ENCODE data around the gene GALNT11. TPM values are rescaled to one million over a fixed set of nuclear protein-coding genes. Genes with fewer than 3 reads are reported as not detected.
"Not testable (repeated sequence)": the region's sequence is repeated elsewhere in the genome, so short reads cannot be mapped to it uniquely, and the experiment has no call there.

GALNT11 gene
- total RNA-seq, 1 donor from 2014 or later: 28.1 TPM

- not testable (repeated sequence) for DNase-seq (ENCODE audit: low read depth in 2 of 2)
Measured at GRCh38 chr7:152075379-152075778, 49.9 kb downstream of the GALNT11 start.

DNA sequence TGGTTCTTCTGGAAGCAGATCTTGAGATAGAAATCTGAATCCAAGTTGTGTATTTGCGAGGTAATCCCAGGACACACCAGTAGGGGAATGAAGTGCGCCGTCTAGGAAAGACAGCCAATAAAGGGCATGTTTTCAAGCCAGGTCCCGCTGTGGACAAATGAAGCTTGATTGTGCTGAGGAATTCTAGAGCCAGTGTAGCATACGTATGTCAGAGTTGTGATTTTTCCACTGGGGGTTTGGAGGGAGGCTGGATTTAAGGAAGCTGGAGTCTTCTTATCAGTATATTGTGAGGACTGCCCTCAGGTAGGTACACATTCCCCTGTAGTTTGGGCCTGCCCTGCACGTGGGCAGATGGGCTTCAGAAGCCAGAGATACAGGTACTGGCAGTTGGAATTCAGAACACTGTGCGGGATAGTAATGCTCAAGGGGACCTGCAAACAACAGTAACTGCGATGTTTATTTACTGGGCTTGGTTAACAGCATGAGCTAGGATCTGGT is 50.9 kb downstream of the GALNT11 start:
- peak; percentile 2 to 29 for DNase-seq (ENCODE audit: low read depth in 2 of 2)

- DNase-seq (ENCODE audit: low read depth in 2 of 2): no peak
Measured at GRCh38 chr7:152076940-152077933, 51.8 kb downstream of the GALNT11 start.

DNA sequence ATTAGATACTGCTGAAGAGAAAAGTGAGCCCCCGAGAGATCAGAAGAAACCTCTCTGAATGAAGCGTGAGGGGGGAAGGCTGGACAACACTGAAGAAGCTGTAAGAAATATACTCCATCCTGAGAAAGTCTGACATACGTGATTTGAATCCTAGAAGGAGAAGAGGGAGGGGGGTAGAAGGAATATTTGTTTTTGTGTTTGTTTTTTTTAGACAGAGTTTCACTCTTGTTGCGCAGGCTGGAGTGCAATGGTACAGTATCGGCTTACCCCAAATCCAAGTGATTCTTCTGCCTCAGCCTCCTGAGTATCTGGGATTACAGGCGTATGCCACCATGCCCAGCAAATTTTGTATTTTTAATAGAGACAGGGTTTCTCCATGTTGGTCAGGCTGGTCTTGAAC is 52.6 kb downstream of the GALNT11 start:
- DNase-seq (ENCODE audit: low read depth in 2 of 2): no peak

GRCh38 chr7:152078786-152079185 is 53.3 kb downstream of the GALNT11 start:
- DNase-seq (ENCODE audit: low read depth in 2 of 2): no peak

DNA sequence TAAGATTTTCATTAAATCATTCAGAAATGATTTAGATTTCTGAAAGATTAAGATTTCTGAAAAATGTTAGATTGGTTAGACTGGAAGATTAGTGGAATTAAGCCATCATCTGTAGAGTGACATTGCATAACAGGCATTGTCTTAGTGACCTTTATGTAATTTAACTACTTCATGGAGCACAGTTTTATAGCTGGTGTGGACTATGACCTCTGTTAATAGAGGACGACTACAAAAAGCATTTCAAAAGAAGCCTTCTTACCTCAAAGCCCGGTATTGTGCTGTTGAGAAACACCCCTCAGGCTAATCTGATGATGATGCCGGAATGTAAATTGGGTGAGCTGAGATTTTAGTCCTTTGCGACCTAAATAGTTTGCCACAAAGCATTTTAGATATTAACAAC is 55.6 kb downstream of the GALNT11 start:
- DNase-seq (ENCODE audit: low read depth in 2 of 2): no peak

DNA sequence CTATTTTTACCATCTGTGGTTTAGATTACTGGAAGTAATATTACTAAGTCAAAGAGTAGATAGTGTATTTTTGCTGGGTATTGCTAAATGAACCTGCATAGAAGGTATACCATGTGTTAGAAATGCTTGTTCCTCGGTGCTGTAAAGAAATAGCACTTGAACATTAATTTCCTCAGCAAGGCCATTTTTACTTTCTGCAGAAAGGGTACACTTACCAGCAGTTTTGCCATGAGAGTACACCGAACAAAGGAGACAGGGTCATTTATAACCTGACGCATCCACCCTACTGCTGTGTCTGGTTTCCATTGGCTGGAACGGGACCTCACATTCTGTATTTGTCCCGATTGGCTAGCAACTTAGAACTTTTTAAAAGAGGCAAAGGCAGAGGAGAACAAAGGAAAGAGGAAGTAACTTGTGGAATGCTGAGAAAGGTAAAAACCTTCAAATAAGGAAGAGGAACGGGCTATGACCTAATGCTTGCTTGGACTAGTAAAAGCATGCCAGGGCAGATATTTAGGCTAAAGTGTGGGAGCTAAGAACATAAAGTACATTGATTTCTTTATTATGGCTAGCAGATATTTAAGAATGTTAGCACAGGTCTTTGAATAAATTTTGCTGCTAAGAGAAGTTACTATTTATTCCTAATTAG is 56.7 kb downstream of the GALNT11 start:
- DNase-seq (ENCODE audit: low read depth in 2 of 2): not testable (repeated sequence)

GRCh38 chr7:152085131-152085530 is 59.7 kb downstream of the GALNT11 start:
- no peak for DNase-seq (ENCODE audit: low read depth in 2 of 2)

- no peak for DNase-seq (ENCODE audit: low read depth in 2 of 2)
Measured at GRCh38 chr7:152086513-152086912, 61.0 kb downstream of the GALNT11 start.

GRCh38 chr7:152089183-152089582 is 63.7 kb downstream of the GALNT11 start:
- no peak for DNase-seq (ENCODE audit: low read depth in 2 of 2)

DNA sequence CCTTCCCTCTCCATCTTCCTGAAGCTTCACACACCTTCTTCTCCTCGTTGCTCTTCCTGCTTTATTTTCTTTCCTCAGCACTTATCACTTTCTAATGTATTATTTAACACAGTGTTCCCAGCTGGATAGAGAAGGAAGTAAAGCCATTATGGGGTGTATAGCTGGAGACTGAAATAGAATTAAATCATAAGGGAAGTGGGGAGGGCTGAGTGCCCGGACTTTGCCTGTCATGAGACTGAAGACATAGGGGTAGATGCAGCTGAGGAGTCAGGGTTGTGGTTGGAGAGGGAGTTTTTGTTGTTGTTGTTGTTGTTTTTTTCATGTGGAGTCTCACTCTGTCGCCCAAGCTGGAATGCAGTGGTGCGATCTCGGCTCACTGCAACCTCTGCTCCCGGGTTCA is 65.3 kb downstream of the GALNT11 start:
- DNase-seq (ENCODE audit: low read depth in 2 of 2): no peak

GRCh38 chr7:152093717-152094116 is 68.2 kb downstream of the GALNT11 start:
- DNase-seq (ENCODE audit: low read depth in 2 of 2): no peak

- no peak for DNase-seq (ENCODE audit: low read depth in 2 of 2)
Measured at GRCh38 chr7:152095771-152096170, 70.3 kb downstream of the GALNT11 start.

DNA sequence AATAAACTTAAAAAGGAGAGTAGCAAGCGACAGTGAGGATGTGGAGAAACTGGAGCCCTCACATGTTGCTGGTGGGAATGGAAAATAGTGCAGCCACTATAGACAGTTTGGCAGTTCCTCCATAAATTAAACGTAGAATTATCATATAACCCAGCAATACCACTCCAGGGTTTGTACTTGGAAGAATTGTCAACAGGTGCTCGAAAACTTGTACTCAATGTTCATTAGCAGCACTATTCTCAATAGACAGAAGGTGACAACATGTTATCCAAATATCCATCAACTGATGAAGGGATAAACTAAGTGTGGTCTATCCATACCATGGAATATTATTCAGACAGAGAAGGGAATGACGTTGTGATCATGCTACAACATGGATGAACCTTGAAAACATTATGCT is 71.9 kb downstream of the GALNT11 start:
- DNase-seq (ENCODE audit: low read depth in 2 of 2): no peak

- no peak for DNase-seq (ENCODE audit: low read depth in 2 of 2)
Measured at GRCh38 chr7:152103066-152103465, 77.6 kb downstream of the GALNT11 start.

DNA sequence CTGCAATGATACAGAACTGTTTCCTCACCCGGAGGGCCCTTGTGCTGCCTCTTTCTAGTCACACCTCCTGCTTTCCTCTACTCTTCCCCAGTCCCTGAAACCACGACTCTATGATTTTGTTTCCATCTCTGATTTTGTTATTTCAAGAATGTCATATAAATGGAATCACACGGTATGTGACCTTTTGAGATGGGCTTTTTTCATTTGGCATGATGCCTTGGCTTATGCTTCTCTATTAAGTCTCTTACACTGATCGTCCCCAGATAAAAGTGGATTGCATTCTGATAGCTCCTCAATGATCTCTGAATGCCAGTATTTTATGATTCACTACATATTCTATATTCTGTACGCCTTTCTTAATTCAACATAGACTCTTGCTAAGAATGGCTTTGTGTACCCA is 78.2 kb downstream of the GALNT11 start:
- DNase-seq (ENCODE audit: low read depth in 2 of 2): no peak

DNA sequence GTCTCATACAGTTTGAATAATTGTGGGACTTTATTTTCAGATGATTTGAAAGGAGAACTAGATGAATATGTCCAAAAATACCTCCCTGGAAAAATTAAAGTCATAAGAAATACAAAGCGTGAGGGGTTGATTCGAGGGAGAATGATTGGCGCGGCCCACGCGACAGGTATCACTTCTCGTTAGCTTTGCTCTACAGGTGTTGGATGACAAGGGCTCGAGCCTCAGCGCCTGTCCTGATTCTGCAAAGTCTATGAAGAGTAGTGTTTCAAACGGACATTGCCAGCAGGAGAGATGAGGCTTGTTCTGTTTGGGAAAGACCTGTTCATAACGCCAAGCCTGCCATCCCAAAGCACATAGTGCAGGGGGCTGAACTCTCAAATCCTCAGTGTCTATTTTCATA is 79.7 kb downstream of the GALNT11 start:
- DNase-seq (ENCODE audit: low read depth in 2 of 2): no peak

DNA sequence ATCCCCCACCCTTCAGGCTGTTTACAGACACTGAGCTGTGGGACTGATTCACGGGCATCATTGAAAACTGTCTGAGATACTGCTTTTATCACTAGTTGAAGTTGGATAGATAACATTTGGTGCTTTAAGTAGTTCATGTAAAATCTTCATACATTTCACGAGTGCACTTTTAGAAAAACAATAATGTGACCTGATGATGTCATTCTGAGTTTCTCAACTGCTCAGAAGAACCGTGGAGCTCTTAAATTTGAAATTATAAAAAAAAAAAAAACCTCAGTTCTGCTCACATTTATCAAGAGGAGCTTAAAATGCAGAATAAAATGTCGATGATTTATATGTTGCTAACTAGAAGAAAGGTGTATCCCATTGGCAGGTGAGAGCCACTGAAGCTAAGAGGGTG is 81.5 kb downstream of the GALNT11 start:
- DNase-seq (ENCODE audit: low read depth in 2 of 2): no peak

GRCh38 chr7:152107945-152108344 is 82.5 kb downstream of the GALNT11 start:
- no peak for DNase-seq (ENCODE audit: low read depth in 2 of 2)

DNA sequence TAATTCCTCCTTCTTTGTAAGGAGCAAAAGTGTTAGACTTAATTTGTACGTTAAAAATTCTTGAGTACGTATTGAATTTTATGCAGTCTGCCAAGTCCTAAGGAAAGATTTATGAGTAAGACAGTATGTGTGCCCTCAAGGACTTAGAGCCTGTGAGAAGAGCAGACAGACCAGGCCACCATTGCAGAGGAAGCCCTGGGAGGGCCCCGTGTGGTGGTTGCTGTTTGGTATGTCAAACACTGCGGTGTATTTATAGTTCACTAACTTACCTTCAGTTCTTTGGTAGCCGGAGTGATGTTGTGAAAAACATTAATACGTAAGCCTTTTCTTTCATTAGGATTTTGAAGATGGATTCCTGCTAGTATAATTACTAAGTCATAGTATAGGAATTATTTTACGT is 82.9 kb downstream of the GALNT11 start:
- DNase-seq (ENCODE audit: low read depth in 2 of 2): no peak

GRCh38 chr7:152112829-152113228 is 87.4 kb downstream of the GALNT11 start:
- no peak for DNase-seq (ENCODE audit: low read depth in 2 of 2)

DNA sequence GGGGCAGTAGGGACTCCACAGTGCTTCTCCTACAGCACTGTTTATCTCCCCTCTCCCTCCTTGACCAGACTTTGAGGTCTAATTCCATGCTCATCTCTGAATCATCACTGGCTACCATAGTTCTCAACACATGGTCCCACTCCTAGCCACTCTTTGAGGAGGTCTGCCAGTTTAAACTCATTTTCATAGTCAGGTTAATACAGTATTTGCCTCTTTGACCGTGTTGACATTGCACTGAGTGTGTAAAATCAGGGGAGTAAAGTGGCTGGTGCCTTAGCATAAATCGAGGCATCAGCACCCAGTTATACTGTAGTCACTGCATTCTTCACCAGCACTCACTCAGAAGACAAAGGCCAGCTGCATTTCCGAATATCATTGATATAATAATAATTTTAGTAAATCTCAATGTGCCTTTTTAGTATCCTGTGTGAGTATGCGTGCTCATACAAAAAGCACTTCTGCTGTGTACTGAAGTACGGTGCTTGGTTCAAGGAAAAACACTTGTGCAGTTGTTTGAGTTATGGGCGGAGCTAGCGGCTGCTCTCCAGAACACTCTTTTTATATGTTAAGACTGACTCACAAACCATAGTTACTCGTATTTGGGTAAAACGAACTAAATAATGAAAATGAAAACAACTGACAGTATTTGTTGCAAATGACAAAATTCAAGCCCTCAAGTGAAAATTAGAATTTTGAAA is 89.7 kb downstream of the GALNT11 start:
- DNase-seq (ENCODE audit: low read depth in 2 of 2): no peak
